ENCODE measurements around the gene GALM.

The GALM gene

DNA sequence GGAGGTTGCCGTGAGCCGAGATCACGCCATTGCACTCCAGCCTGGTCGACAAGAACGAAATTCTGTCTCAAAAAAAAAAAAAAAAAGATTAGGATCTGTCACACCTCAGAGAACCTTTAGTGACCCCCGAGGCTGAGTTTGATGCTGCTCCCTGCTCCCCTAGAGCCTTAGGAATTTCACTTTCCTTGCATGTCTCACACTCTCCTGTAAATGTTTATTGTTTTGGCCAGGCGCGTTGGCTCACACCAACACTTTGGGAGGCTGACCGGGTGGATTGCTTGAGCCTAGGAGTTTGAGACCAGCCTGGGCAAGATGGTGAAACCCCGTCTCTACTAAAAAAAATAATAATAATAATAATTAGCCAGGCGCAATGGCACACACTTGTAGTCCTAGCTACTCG lies 53.8 kb downstream of the GALM start:
- no peaks in the 10 kb centered on the region for H3K27me3 ChIP-seq (ENCODE audit: control insufficient read depth in 1 of 2, insufficient read depth in 2 of 2, low read length in 2 of 2)
- H3K9ac ChIP-seq (ENCODE audit: low read length): no peak overlapping the region
- no peak overlapping the region for H3K4me3 ChIP-seq (ENCODE audit: low read depth in 1 of 2, low read length in 2 of 2)
- H3K27ac ChIP-seq (ENCODE audit: low read depth, low read length): no peak overlapping the region
- no peaks in the 10 kb centered on the region for H3K9me3 ChIP-seq (ENCODE audit: low read length)
- H3K4me1 ChIP-seq (ENCODE audit: insufficient read depth, low read length): peaks cover 9% of the 10 kb centered on the region
- no peaks in the 10 kb centered on the region for H3K36me3 ChIP-seq (ENCODE audit: insufficient read depth, low read length)

DNA sequence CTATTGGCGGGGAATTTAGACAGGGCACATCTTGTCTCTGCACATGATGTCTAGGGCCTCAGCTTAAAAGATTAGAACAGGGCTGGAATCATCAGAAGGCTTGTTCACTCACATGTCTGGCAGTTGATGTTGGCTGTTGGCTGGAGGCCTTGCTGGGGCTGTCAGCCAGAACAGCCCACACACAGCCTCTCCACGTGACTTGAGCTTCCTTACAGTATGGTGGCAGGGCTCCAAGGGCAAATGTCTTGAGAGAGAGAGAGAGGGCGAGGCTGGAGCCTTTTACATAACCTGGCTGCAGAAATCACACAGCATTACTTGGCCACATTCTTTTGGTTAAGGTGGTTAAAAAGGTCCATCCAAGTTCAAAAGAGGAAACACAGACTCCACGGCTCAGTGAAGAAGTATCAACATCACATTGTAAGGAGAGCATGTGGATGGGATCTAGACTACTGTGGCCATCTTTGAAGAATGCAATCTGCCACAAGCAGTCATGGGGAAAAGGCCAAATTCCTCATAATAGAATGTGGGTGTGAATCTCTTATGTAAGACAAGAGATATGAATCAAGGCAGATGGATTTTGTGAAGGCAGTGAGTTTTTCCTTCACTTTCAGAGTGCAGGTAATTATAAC lies 54.8 kb downstream of the GALM start:
- Histone ChIP-seq H3K27ac (ENCODE audit: low read depth, low read length) (no peak overlapping the region), H3K4me3 (ENCODE audit: low read depth in 1 of 2, low read length in 2 of 2) (no peak overlapping the region), H3K9ac (ENCODE audit: low read length) (no peak overlapping the region), H3K9me3 (ENCODE audit: low read length) (no peaks in the 10 kb centered on the region), H3K36me3 (ENCODE audit: insufficient read depth, low read length) (no peaks in the 10 kb centered on the region), H3K27me3 (ENCODE audit: control insufficient read depth in 1 of 2, insufficient read depth in 2 of 2, low read length in 2 of 2) (no peaks in the 10 kb centered on the region), H3K4me1 (ENCODE audit: insufficient read depth, low read length) (peaks cover 9% of the 10 kb centered on the region)

DNA sequence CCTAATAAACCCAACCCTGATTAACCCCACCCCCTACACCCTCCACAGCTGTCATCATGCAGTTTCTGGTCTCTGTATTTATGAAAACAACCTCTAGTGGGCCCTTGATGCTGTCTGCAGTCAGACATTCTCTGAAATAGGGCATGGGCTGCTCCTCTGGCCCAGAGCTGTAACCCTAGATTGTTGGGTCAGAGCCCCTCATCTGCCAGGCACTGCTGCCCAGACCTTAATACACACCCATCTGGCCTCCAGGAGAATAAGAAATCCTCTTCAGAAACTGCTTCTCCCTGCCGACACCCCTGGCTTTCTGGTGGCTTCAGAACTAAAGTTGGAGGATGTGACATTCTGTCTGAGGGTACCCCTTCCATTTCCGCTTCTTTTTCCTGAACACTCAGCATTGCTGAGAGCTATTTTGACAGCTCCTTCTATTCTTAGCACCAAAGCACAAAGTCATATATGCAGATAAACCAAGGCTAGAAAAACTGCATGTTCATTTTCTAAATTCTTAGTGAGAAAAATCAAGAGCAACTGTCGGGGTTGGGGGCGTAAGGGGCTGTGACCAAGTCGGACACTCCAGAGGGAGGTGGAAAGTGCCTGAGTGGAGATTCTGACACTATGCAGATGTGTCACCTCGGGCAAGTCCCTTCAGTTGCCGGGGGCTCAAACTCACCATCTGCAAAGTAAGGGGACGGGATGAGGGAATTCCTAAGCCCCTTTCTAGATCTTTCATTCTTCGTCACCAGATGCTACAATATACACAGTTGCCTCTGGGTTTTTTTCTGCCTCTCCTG lies 56.6 kb downstream of the GALM start:
- H3K4me1 ChIP-seq (ENCODE audit: insufficient read depth, low read length): peaks cover 9% of the 10 kb centered on the region
- no peaks in the 10 kb centered on the region for H3K9me3 ChIP-seq (ENCODE audit: low read length)
- no peak overlapping the region for H3K4me3 ChIP-seq (ENCODE audit: low read depth in 1 of 2, low read length in 2 of 2)
- no peak overlapping the region for H3K9ac ChIP-seq (ENCODE audit: low read length)
- no peaks in the 10 kb centered on the region for H3K36me3 ChIP-seq (ENCODE audit: insufficient read depth, low read length)
- H3K27ac ChIP-seq (ENCODE audit: low read depth, low read length): no peak overlapping the region
- no peaks in the 10 kb centered on the region for H3K27me3 ChIP-seq (ENCODE audit: control insufficient read depth in 1 of 2, insufficient read depth in 2 of 2, low read length in 2 of 2)

DNA sequence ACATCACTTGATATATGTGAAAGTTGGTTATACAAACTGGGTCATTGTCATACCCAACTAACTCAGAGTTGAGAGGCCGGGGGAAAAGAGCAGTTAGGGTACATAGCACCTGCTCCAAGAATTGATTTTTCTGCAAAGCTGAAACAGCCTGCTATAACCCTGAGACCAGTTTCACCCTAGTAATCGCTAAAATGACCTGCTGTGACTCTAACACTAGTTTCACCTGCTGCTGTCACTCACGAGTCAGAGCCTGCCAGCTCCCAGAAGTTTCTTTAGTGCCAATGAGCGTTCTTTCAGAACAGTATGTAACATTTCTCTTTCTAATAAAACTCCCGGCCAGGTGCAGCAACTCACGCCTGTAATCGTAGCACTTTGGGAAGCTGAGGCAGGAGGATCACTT lies 57.3 kb downstream of the GALM start:
- H3K9ac ChIP-seq (ENCODE audit: low read length): no peak overlapping the region
- no peak overlapping the region for H3K27ac ChIP-seq (ENCODE audit: low read depth, low read length)

DNA sequence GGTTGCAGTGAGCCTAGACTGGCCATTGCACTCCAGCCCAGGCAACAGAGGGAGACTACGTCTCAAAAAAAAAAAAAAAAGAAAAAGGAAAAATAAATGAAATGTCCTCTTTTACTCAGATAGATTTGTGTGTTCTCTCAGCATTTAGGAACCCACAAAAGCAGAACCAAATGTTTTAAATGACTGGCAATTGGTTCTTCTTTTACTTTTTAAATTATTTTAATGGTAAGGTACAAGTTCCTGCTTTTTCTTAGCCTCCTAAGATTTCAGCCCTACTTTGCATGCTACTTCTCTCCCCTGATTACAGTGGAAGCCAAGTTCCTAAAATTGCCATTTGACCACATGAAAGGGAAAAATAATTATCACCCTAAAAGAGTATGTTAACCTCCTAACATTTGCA lies 61.7 kb downstream of the GALM start:
- Histone ChIP-seq H3K9ac (ENCODE audit: low read length) (no peak overlapping the region), H3K27ac (ENCODE audit: low read depth, low read length) (no peak overlapping the region), H3K9me3 (ENCODE audit: low read length) (no peaks in the 10 kb centered on the region), H3K4me1 (ENCODE audit: insufficient read depth, low read length) (no peaks in the 10 kb centered on the region), H3K4me3 (ENCODE audit: low read depth in 1 of 2, low read length in 2 of 2) (no peak overlapping the region), H3K27me3 (ENCODE audit: control insufficient read depth in 1 of 2, insufficient read depth in 2 of 2, low read length in 2 of 2) (no peaks in the 10 kb centered on the region), H3K36me3 (ENCODE audit: insufficient read depth, low read length) (peaks cover 8% of the 10 kb centered on the region)

More for the DNA sequence above, 57.3 kb downstream of the GALM start:
- no peaks in the 10 kb centered on the region for H3K36me3 ChIP-seq (ENCODE audit: insufficient read depth, low read length)
- no peaks in the 10 kb centered on the region for H3K9me3 ChIP-seq (ENCODE audit: low read length)
- peaks cover 9% of the 10 kb centered on the region for H3K4me1 ChIP-seq (ENCODE audit: insufficient read depth, low read length)
- H3K4me3 ChIP-seq (ENCODE audit: low read depth in 1 of 2, low read length in 2 of 2): no peak overlapping the region
- H3K27me3 ChIP-seq (ENCODE audit: control insufficient read depth in 1 of 2, insufficient read depth in 2 of 2, low read length in 2 of 2): no peaks in the 10 kb centered on the region

DNA sequence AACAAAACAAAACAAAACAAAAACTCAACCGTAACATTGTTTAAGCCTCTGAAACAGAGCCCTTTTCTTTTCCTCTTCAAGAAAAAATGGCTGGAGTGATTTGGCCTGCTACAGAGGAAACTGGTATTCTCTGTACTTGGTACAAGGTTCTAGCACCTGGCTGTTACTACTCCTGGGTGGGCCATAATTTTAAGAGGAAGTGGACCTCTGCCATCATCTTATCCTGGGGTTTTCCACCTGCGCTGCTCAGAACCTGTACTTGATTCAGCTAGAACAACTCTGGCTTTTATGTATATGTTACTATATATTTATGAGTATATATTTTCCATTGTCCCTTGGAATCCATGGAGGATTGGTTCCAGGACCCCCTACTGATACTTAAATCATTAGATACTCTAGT lies 62.8 kb downstream of the GALM start:
- Histone ChIP-seq H3K36me3 (ENCODE audit: insufficient read depth, low read length) (peaks cover 16% of the 10 kb centered on the region), H3K4me3 (ENCODE audit: low read depth in 1 of 2, low read length in 2 of 2) (no peak overlapping the region), H3K9ac (ENCODE audit: low read length) (no peak overlapping the region), H3K4me1 (ENCODE audit: insufficient read depth, low read length) (no peaks in the 10 kb centered on the region), H3K9me3 (ENCODE audit: low read length) (no peaks in the 10 kb centered on the region), H3K27ac (ENCODE audit: low read depth, low read length) (no peak overlapping the region), H3K27me3 (ENCODE audit: control insufficient read depth in 1 of 2, insufficient read depth in 2 of 2, low read length in 2 of 2) (no peaks in the 10 kb centered on the region)

DNA sequence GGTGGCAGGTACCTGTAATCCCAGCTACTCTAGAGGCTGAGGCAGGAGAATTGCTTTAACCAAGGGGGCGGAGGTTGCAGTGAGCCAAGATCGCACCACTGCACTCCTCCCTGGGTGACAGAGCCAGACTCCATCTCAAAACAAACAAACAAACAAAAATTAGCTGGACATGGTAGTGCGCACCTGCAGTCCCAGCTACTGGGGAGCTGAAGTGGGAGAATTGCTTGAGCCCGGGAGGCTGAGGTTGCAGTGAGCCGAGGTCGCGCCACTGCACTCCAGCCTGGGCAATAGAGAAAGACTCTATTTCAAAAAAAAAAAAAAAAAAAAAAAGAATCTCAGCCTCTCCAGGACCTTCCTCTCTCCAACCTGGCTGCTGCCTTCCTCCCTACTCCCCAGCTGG lies 65.2 kb downstream of the GALM start:
- Histone ChIP-seq H3K4me1 (ENCODE audit: insufficient read depth, low read length) (peaks cover 17% of the 10 kb centered on the region), H3K27me3 (ENCODE audit: control insufficient read depth in 1 of 2, insufficient read depth in 2 of 2, low read length in 2 of 2) (no peaks in the 10 kb centered on the region), H3K36me3 (ENCODE audit: insufficient read depth, low read length) (peaks cover 20% of the 10 kb centered on the region), H3K9me3 (ENCODE audit: low read length) (no peaks in the 10 kb centered on the region), H3K27ac (ENCODE audit: low read depth, low read length) (no peak overlapping the region), H3K9ac (ENCODE audit: low read length) (no peak overlapping the region), H3K4me3 (ENCODE audit: low read depth in 1 of 2, low read length in 2 of 2) (no peak overlapping the region)

DNA sequence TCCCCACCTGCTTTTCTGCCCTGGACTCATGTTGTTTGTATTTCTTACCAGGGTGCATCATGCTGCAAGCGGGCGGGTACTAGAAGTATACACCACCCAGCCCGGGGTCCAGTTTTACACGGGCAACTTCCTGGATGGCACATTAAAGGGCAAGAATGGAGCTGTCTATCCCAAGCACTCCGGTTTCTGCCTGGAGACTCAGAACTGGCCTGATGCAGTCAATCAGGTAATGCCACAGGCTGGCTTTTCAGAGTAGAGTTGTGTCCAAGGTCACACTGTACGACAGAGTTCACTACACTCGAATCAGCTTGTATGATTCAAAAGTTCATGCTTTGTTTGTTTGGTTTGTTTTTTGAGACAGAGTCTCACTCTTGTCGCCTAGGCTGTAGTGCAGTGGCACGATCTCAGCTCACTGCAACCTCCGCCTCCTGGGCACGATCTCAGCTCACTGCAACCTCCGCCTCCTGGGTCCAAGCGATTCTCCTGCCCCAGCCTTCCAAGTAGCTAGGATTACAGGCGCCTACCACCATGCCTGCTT lies 65.8 kb downstream of the GALM start:
- H3K27ac ChIP-seq (ENCODE audit: low read depth, low read length): no peak overlapping the region
- no peak overlapping the region for H3K9ac ChIP-seq (ENCODE audit: low read length)
- H3K4me3 ChIP-seq (ENCODE audit: low read depth in 1 of 2, low read length in 2 of 2): no peak overlapping the region
- H3K27me3 ChIP-seq (ENCODE audit: control insufficient read depth in 1 of 2, insufficient read depth in 2 of 2, low read length in 2 of 2): no peaks in the 10 kb centered on the region
- H3K36me3 ChIP-seq (ENCODE audit: insufficient read depth, low read length): peaks cover 20% of the 10 kb centered on the region
- peaks cover 24% of the 10 kb centered on the region for H3K4me1 ChIP-seq (ENCODE audit: insufficient read depth, low read length)
- no peaks in the 10 kb centered on the region for H3K9me3 ChIP-seq (ENCODE audit: low read length)

DNA sequence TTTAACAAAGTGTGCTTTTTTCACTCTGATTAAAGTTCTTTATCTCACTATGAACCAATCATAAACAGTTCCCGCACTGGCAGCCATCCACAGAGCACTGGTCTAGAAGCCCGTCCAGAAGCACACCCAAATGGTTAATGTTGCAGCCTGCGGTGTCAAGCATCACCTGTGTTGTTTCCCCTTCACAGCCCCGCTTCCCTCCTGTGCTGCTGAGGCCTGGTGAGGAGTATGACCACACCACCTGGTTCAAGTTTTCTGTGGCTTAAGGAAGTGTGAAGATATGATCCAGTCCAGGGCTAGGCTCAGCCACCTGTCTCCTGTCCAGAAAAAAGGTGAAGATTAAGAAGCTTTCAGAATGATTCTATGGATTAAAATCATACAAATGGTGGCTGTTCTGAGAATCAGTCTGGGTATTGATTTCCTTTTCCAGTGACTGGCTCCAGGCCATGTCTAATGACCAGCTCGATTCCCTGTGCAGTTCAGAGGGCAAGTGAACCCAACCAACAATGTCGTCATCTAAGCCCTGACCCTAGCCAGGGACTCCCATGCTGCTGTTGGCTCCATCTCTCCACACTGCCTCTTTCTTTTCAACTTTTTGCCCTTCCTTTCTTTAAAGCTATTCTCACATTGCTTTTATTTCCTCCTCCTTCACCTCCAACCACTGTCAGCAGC lies 67.5 kb downstream of the GALM start:
- Histone ChIP-seq H3K4me1 (ENCODE audit: insufficient read depth, low read length) (peaks cover 39% of the 10 kb centered on the region), H3K9me3 (ENCODE audit: low read length) (no peaks in the 10 kb centered on the region), H3K9ac (ENCODE audit: low read length) (no peak overlapping the region), H3K27ac (ENCODE audit: low read depth, low read length) (peak overlapping the region; percentile 44), H3K27me3 (ENCODE audit: control insufficient read depth in 1 of 2, insufficient read depth in 2 of 2, low read length in 2 of 2) (no peaks in the 10 kb centered on the region), H3K36me3 (ENCODE audit: insufficient read depth, low read length) (peaks cover 20% of the 10 kb centered on the region), H3K4me3 (ENCODE audit: low read depth in 1 of 2, low read length in 2 of 2) (no peak overlapping the region)

DNA sequence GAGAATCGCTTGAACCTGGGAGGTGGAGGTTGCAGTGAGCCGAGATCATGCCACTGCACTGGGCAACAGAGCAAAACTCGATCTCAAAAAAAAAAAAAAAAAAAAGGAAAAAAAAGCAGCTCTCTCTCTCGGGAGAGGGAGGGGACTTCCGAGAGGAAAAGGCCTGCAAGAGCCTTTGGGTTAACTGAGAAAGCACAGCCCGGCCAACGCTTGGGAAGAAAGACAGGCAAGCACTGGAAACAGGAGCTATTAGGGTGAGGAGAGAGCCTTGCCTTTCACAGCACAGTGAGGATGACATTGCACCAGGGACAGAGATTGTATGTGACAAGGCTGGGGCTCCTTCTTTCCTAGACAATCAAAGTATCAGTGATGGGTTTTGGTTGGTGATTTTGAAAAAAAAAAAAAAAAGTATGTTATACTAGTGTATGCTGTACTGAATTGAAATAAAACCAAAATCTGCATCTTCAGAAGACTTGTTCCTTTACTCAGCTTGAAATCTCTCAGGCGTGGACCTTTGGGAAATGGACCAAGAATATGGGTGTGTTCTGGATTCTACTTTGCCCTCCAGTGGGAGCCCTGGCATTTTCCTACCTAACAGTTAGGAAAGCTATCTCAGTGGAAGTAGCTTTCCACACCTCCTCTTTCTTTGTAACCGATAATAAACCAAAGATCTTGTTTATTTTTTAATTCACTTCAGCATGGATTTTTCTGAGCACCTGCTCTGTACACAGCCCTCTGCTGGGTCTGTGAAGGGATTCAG lies 68.6 kb downstream of the GALM start:
- H3K27ac ChIP-seq (ENCODE audit: low read depth, low read length): peak overlapping the region; percentile 74
- peaks cover 39% of the 10 kb centered on the region for H3K4me1 ChIP-seq (ENCODE audit: insufficient read depth, low read length)
- H3K36me3 ChIP-seq (ENCODE audit: insufficient read depth, low read length): peaks cover 18% of the 10 kb centered on the region
- H3K9me3 ChIP-seq (ENCODE audit: low read length): no peaks in the 10 kb centered on the region
- H3K4me3 ChIP-seq (ENCODE audit: low read depth in 1 of 2, low read length in 2 of 2): no peak overlapping the region
- no peak overlapping the region for H3K9ac ChIP-seq (ENCODE audit: low read length)
- H3K27me3 ChIP-seq (ENCODE audit: control insufficient read depth in 1 of 2, insufficient read depth in 2 of 2, low read length in 2 of 2): no peaks in the 10 kb centered on the region

DNA sequence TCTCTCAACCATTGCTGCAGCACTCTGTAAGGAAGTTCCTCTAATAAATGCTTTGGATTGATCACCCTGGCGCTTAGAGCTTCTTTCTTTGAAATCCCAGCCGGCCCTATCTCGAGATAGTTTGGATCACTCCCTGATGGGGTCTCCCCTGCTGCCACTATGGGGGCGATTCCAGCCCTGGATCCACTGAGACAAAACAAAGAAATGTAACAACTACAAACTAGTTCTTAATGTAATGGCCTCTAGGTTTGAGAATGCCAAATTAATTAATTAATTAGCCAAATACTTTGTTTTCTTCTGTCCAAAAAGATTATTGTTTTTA lies 70.0 kb downstream of the GALM start:
- Histone ChIP-seq H3K27ac (ENCODE audit: low read depth, low read length) (peak overlapping the region; percentile 81), H3K9me3 (ENCODE audit: low read length) (no peaks in the 10 kb centered on the region), H3K4me3 (ENCODE audit: low read depth in 1 of 2, low read length in 2 of 2) (no peak overlapping the region), H3K27me3 (ENCODE audit: control insufficient read depth in 1 of 2, insufficient read depth in 2 of 2, low read length in 2 of 2) (no peaks in the 10 kb centered on the region), H3K4me1 (ENCODE audit: insufficient read depth, low read length) (peaks cover 39% of the 10 kb centered on the region), H3K9ac (ENCODE audit: low read length) (no peak overlapping the region), H3K36me3 (ENCODE audit: insufficient read depth, low read length) (peaks cover 11% of the 10 kb centered on the region)

Measured in muscle layer of colon (tissue), 2 donors.